ENCODE measurements around the gene IGSF21.

GRCh38 chr1:18161690-18162089, 54.1 kb downstream of the IGSF21 start:
- TF ChIP-seq CTCF (IDR thresholded peaks at IDR 0.05) (no peak), FOXJ3 (CRISPR knock-in tag; IDR thresholded peaks at IDR 0.05; ENCODE audit: borderline replicate concordance) (no peak), FOXP1 (CRISPR knock-in tag; IDR thresholded peaks at IDR 0.05; ENCODE audit: borderline replicate concordance) (no peak), ATF3 (CRISPR knock-in tag; conservative IDR thresholded peaks at IDR 0.05) (no peak), SMAD4 (CRISPR knock-in tag; IDR thresholded peaks at IDR 0.05) (no peak), MAX (CRISPR knock-in tag; IDR thresholded peaks at IDR 0.05) (no peak)

All from WTC11 (cell line).